IMR-90 (cell line): Measurements from ENCODE around the gene CAMK2D. TPM values are rescaled to one million over a fixed set of nuclear protein-coding genes. Genes with fewer than 3 reads are reported as not detected.
A peak's percentile ranks its signal among the peaks of the same experiment; 100 is the strongest.

Source experiments
- ATAC-seq: fragments of 200-7000 bp; cut with Tn5 transposase; 2 replicates; pipeline ENCODE4 v1.9.1; 2020; ENCODE audit warnings: low read depth, mild to moderate bottlenecking, moderate library complexity
- BruUV-seq: library from RNA; stranded (reverse); fragments of 400-500 nt; replicated peaks from 2 replicates; lab custom pipeline; 2021; lab: Mats Ljungman, UMichigan
- CTCF ChIA-PET: fragments of 300-600 bp; formaldehyde crosslinking; extraction: SDS; loops from one replicate; lab custom pipeline; 2021; ENCODE audit warnings: antibody characterized with exemption; lab: Yijun Ruan, JAX
- POLR2A ChIA-PET: fragments of 300-600 bp; sonication (Branson Sonifier 250); formaldehyde crosslinking; loops from one replicate; lab custom pipeline; 2022; ENCODE audit warnings: antibody characterized with exemption; ENCODE audit not compliant: unreplicated experiment; lab: Charles Lee
- DNase-seq: peaks from one replicate; pipeline ENCODE4 v3.0.0; 2013
- H2AFZ ChIP-seq: replicated peaks from 2 replicates; pipeline ENCODE3; 2013; ENCODE audit warnings: low read length, mild to moderate bottlenecking; ENCODE audit not compliant: poor library complexity
- H2AK5ac ChIP-seq: 2 replicates; pipeline ENCODE4 v1.6.1; 2013; ENCODE audit warnings: low read depth, low read length, inconsistent platforms
- H2AK9ac ChIP-seq: replicated peaks from 2 replicates; pipeline ENCODE3; 2013; ENCODE audit warnings: mild to moderate bottlenecking, low read depth, low read length, moderate library complexity; ENCODE audit not compliant: poor library complexity
- H2BK120ac ChIP-seq: 2 replicates; pipeline ENCODE4 v1.6.1; 2013; ENCODE audit warnings: low read depth, low read length, inconsistent platforms
- H2BK15ac ChIP-seq: 3 replicates; pipeline ENCODE4 v1.6.1; 2013; ENCODE audit warnings: low read depth, low read length, inconsistent platforms
- H2BK20ac ChIP-seq: 2 replicates; pipeline ENCODE4 v1.6.1; 2013; ENCODE audit warnings: low read depth, mild to moderate bottlenecking, inconsistent platforms, low read length, moderate library complexity
- H2BK5ac ChIP-seq: 2 replicates; pipeline ENCODE4 v1.6.1; 2013; ENCODE audit warnings: mild to moderate bottlenecking, low read depth, low read length, inconsistent platforms; ENCODE audit not compliant: poor library complexity, severe bottlenecking
- H3K14ac ChIP-seq: replicated peaks from 2 replicates; pipeline ENCODE4 v1.6.1; 2013; ENCODE audit warnings: low read depth, low read length, inconsistent platforms
- H3K18ac ChIP-seq: 2 replicates; pipeline ENCODE4 v1.6.1; 2013; ENCODE audit warnings: low read depth, low read length, control low read depth
- H3K23ac ChIP-seq: 2 replicates; pipeline ENCODE4 v1.6.1; 2013; ENCODE audit warnings: low read depth, low read length, inconsistent platforms
- H3K27ac ChIP-seq: 2 replicates; pipeline ENCODE4 v1.5.1; 2013; ENCODE audit warnings: mild to moderate bottlenecking, control low read depth, low read length; ENCODE audit not compliant: insufficient read depth
- H3K27me3 ChIP-seq: 2 replicates; pipeline ENCODE4 v1.6.1; 2013; ENCODE audit warnings: low read length; ENCODE audit not compliant: control insufficient read depth, insufficient read depth
- H3K36me3 ChIP-seq: 2 replicates; pipeline ENCODE4 v1.6.1; 2013; ENCODE audit warnings: low read length, mixed read lengths; ENCODE audit not compliant: control insufficient read depth, insufficient read depth
- H3K4ac ChIP-seq: 2 replicates; pipeline ENCODE4 v1.6.1; 2013; ENCODE audit warnings: low read depth, low read length, inconsistent platforms
- H3K4me1 ChIP-seq: 2 replicates; pipeline ENCODE4 v1.6.1; 2013; ENCODE audit warnings: low read length, mixed read lengths; ENCODE audit not compliant: control insufficient read depth, insufficient read depth
- H3K4me2 ChIP-seq: 2 replicates; pipeline ENCODE4 v1.6.1; 2013; ENCODE audit warnings: low read depth, mild to moderate bottlenecking, control low read depth, low read length, moderate library complexity
- H3K4me3 ChIP-seq: 2 replicates; pipeline ENCODE4 v1.5.1; 2013; ENCODE audit warnings: low read depth, mild to moderate bottlenecking, control low read depth, low read length, moderate library complexity; ENCODE audit not compliant: insufficient read depth
- H3K56ac ChIP-seq: 2 replicates; pipeline ENCODE4 v1.6.1; 2013; ENCODE audit warnings: low read length, inconsistent platforms; ENCODE audit not compliant: insufficient read depth; ENCODE audit errors: extremely low read depth
- H3K79me1 ChIP-seq, 2 experiments: 2 replicates each; pipeline ENCODE4 v1.6.1; 2013; ENCODE audit warnings: low read length in 2 of 2, inconsistent platforms in 1 of 2, low read depth in 1 of 2
- H3K9ac ChIP-seq: 2 replicates; pipeline ENCODE4 v1.6.1; 2013; ENCODE audit warnings: low read depth, low read length, control low read depth
- H3K9me1 ChIP-seq: 2 replicates; pipeline ENCODE4 v1.6.1; 2013; ENCODE audit warnings: low read length, inconsistent platforms; ENCODE audit not compliant: insufficient read depth
- H3K9me3 ChIP-seq: 2 replicates; pipeline ENCODE4 v1.6.1; 2013; ENCODE audit warnings: low read length; ENCODE audit not compliant: control insufficient read depth, insufficient read depth
- H4K20me1 ChIP-seq: 2 replicates; pipeline ENCODE4 v1.6.1; 2013; ENCODE audit warnings: low read length, inconsistent platforms; ENCODE audit not compliant: insufficient read depth
- H4K5ac ChIP-seq: 2 replicates; pipeline ENCODE4 v1.6.1; 2013; ENCODE audit warnings: mild to moderate bottlenecking, low read depth, low read length, control low read depth
- H4K8ac ChIP-seq, 2 experiments: 2 replicates each; pipeline ENCODE4 v1.6.1; 2013; ENCODE audit warnings: low read depth in 2 of 2, low read length in 2 of 2, control low read depth in 1 of 2, inconsistent platforms in 1 of 2
- H4K91ac ChIP-seq: 2 replicates; pipeline ENCODE4 v1.6.1; 2013; ENCODE audit warnings: low read depth, low read length, inconsistent platforms; ENCODE audit not compliant: insufficient read depth
- BHLHE40 ChIP-seq: fragments of 150-350 bp; IDR thresholded peaks from 2 replicates; pipeline ENCODE4 v1.6.1; 2016; ENCODE audit warnings: mild to moderate bottlenecking, low read depth, low read length
- CEBPB ChIP-seq: IDR thresholded peaks from 2 replicates; pipeline ENCODE4 v1.6.1; 2012; ENCODE audit warnings: low read depth, low read length, improper control_type of control experiment
- CHD1 ChIP-seq: IDR thresholded peaks from 2 replicates; pipeline ENCODE4 v1.6.1; 2012; ENCODE audit warnings: low read depth, low read length, improper control_type of control experiment
- MAFK ChIP-seq: IDR thresholded peaks from 2 replicates; pipeline ENCODE4 v1.6.1; 2012; ENCODE audit warnings: low read depth, low read length, improper control_type of control experiment
- USF2 ChIP-seq: fragments of 150-350 bp; IDR thresholded peaks from 2 replicates; pipeline ENCODE4 v1.6.1; 2017; ENCODE audit warnings: mild to moderate bottlenecking, antibody characterized with exemption, low read length, low read depth
- WGBS, 2 experiments: methylation state at CpG; one replicate each; pipeline versions ENCODE4 v1.1.5 to v1.1.7; 2013; ENCODE audit warnings: missing lambda C conversion rate in 2 of 2; ENCODE audit not compliant: insufficient read length in 1 of 2; ENCODE audit errors: extremely low coverage in 2 of 2; 5-methylcytosine and 5-hydroxymethylcytosine counted together
- dilution Hi-C: fragments of 300-500 bp; cut with HindIII; formaldehyde crosslinking; loops from one replicate; pipeline ENCODE4 v1.14.3; 2018; ENCODE audit warnings: low sequenced_read_pairs; ENCODE audit not compliant: unreplicated experiment
- in situ Hi-C: fragments of 300-500 bp; cut with MboI; formaldehyde crosslinking; loops from 3 replicates; pipeline ENCODE4 v1.14.3; 2019; ENCODE audit warnings: low sequenced_read_pairs, inconsistent platforms, mixed read lengths
- intact Hi-C: fragments of 100-400 bp; cut with micrococcal nuclease; formaldehyde crosslinking; loops from 2 replicates; pipeline ENCODE4 v1.10.0; 2022
- polyA plus RNA-seq, 3 experiments: library from polyadenylated mRNA; depleted of rRNA; stranded (reverse); fragments of >200 nt; gene quantifications; 2 replicates each; pipeline ENCODE4 v1.2.3, GENCODE V29; 2012; ENCODE audit warnings: low replicate concordance in 1 of 3
- total RNA-seq: library from RNA; depleted of rRNA; stranded (reverse); fragments of >200 nt; gene quantifications from 2 replicates; pipeline ENCODE4 v1.2.3, GENCODE V29; 2012
- TF ChIP-seq, protein P1 (sequence below): fragments of 150-350 bp; IDR thresholded peaks from 2 replicates; pipeline ENCODE4 v1.6.1; 2016; ENCODE audit warnings: low read depth, mild to moderate bottlenecking, low read length, moderate library complexity, borderline replicate concordance

Gene CAMK2D
- total and polyA plus RNA-seq, 2 of the 4 experiments (the other 2 are of a cell fraction): 44.6 to 156 TPM

DNA sequence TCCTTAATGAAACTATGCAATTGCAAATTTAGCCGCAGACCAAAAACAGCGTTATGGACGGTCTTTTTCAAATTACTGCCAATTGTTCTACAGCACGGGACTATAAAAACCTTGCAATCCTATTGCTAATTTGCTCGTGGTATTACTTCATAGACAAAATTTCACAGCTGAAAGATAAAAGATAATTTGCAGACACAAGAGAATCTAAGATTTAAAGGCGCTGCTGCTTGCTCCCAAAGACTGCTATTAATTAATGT is 1.4 kb upstream of the CAMK2D start:
- Histone ChIP-seq H3K56ac (peak overlapping the region; percentile 83), H4K8ac (peak overlapping the region; percentile 65 to 84), H3K9ac (peak overlapping the region; percentile 80), H2BK20ac (no peak overlapping the region), H3K27me3 (no peaks in the 10 kb centered on the region), H3K14ac (peak overlapping the region; percentile 82), H3K23ac (peak overlapping the region; percentile 86), H2AFZ (no peak overlapping the region), H3K36me3 (no peaks in the 10 kb centered on the region), H3K79me1 (peaks cover 5 to 12% of the 10 kb centered on the region in 2 experiments; a peak in 3 of 4 replicates), H2BK5ac (peak overlapping the region; percentile 89), H3K27ac (peak overlapping the region; percentile 74), H3K4me2 (peak overlapping the region; percentile 78; the same call in 1 of the 2 replicates), H2BK15ac (0 out of 3 replicates have a peak overlapping the region, but pooled peaks have one; percentile 43), H3K4ac (peak overlapping the region; percentile 48; the same call in 1 of the 2 replicates), H3K4me1 (no peaks in the 10 kb centered on the region), H2AK9ac (no peak overlapping the region), H4K5ac (peak overlapping the region; percentile 66; the same call in 1 of the 2 replicates), H4K20me1 (no peaks in the 10 kb centered on the region; the same call in 1 of the 2 replicates), H4K91ac (peak overlapping the region; percentile 80), H3K9me3 (no peaks in the 10 kb centered on the region), H2BK120ac (peak overlapping the region; percentile 57), H3K18ac (peak overlapping the region; percentile 66; the same call in 1 of the 2 replicates), H3K9me1 (no peaks in the 10 kb centered on the region), H3K4me3 (peak overlapping the region; percentile 56), H2AK5ac (no peak overlapping the region)
- DNase-seq: no peak
- ATAC-seq: no peak
- 2% methylated on average over 4 of the region's 6 CpGs; no CpG with 5 or more reads in 1 of the 2 experiments for WGBS, 2 experiments
- in situ Hi-C loops (no loop called here), intact Hi-C loops (loop anchor here (5.0 to 10.0 kb wide), 4 partner anchors 194 to 519 kb away; no protein-coding TSS in a partner anchor), dilution Hi-C loops (no loop called here)
- ChIA-PET POLR2A (interaction anchor here (0.6 kb wide), 1 partner anchor 22 kb away, joined by 3 read pairs; no protein-coding TSS in a partner anchor), CTCF (interaction anchor here (0.7 to 0.8 kb wide), 2 partner anchors 14 to 440 kb away, joined by 3 read pairs; no protein-coding TSS in a partner anchor)
- no peak for TF ChIP-seq USF2
- TF ChIP-seq CHD1: no peak
- TF ChIP-seq BHLHE40: no peak
- TF ChIP-seq CEBPB: no peak
- no peak for TF ChIP-seq MAFK
- TF ChIP-seq, protein P1, sequence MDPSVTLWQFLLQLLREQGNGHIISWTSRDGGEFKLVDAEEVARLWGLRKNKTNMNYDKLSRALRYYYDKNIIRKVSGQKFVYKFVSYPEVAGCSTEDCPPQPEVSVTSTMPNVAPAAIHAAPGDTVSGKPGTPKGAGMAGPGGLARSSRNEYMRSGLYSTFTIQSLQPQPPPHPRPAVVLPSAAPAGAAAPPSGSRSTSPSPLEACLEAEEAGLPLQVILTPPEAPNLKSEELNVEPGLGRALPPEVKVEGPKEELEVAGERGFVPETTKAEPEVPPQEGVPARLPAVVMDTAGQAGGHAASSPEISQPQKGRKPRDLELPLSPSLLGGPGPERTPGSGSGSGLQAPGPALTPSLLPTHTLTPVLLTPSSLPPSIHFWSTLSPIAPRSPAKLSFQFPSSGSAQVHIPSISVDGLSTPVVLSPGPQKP: no peak
- no TSS peak for BruUV-seq
